ENCODE measurements around the gene MIGA2.
"Not testable (repeated sequence)": the region's sequence is repeated elsewhere in the genome, so short reads cannot be mapped to it uniquely, and the experiment has no call there.

MIGA2 gene

DNA sequence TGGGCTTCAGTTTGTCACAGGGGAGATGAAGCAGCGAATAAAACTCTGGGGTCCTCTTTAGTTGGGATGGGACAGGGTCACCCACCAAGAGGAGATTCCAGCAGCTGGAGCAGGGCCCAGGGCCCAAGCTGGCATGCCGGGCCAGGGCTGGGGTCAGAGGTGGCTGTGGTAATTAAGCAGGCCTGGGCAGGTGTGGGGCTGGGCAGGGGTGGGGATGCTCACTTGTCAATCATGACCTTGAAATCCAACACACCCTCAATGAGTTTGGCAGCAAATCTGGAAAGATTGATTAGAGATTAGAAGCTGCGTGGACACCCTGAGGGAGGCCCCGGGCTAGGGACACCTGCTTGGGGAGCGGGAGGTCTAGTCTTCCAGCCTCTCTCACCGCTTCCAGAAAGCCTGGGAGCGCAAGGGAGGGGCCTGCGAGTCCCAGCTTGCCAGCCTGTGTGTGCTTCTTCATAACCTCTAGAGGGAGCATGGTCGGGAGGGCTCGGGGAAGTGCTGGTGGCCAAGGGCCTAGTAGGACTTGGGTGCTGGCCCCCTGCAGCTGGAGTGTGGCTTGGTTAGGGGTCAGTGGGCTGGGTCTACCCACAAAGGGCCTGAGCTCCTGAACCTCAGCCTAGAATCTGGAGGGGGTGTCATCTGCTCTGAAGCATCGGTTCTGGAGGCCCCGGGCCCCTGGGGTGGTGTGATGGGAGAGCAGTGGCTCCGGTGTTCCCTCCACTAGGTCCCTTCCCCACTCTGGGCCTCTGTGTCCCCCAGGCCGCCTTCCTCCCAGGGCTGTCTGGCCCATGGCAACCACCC lies 66.6 kb downstream of the MIGA2 start:
- peak in 1 of 2 donors; percentile 17 for DNase-seq

DNA sequence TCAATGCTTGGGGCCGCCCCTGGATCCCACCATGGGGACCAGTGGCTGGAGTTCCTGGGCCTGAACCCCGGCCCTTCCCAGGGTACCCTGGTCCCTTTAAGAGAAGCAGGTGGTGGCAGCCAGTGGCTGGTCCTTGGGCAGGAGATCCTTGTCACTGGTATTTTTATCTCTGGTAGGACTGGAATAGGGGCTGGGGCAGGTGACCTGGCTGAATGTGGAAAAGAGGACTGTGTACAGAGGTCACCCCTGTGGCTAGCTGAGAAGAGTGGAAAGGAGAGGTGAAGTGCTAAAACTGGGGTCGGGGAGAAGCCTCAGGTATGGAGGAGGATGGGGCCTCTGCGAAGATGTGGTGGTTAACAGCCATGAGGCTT lies 67.2 kb downstream of the MIGA2 start:
- no peak for DNase-seq

DNA sequence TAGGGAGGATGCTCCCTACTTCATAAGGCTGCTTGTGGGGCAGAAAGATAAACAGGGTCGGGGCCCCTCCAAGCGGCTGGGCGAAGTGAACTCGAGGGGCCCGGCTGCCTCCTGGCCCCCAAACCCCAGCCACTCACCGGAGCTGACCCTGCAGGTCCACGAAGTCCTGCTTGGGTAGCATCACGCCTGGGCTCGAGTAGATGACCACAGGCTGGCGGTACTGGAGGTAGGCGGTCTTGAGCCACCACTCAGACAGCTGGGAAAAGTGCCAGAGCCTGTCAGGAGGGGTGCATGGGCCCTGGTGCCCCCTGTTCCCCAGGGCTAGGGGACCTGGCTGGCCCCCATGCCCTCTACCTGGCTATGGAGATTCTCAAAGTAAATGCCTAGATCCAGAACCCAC lies 67.6 kb downstream of the MIGA2 start:
- DNase-seq = no peak

DNA sequence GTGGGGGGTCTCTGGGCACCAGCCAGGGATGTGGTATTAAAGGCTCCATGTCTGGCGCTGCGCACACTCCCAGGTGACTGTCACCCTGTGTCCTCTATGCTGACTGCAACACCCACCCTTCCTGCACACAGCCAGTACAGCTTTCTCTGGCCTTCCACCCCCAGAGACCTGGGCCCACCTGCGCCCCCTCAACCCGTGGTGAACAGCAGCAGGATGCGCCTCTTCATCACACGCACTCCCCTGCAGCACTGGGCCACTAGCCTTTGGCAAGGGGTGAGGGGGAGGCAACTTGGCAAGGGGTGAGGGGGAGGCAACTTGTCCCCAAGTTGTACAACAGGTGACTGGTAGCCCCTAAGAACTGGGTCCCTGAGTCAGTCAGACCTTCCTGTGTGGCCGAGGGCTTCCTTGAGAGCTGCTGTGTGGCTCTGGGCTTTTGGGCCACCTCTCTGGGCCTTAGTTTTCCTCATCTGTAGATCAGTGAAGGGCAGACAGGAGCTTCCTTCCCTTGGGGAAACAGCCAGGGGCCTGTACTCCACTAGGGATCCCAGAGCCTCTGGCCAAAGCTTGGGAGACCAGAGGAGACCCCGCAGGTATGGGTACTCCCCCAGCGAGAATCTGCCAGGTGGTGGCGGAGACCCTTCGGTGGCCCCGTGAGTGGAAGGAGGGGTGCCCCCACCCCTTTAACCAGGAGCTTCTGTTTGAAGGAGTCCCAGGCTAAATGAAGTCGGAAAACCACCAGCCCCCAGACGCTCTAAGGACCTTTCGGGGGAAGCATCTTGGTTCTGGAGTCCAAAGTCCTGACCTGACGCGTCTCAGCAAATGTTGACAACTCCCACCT lies 69.7 kb downstream of the MIGA2 start:
- DNase-seq = no peak

DNA sequence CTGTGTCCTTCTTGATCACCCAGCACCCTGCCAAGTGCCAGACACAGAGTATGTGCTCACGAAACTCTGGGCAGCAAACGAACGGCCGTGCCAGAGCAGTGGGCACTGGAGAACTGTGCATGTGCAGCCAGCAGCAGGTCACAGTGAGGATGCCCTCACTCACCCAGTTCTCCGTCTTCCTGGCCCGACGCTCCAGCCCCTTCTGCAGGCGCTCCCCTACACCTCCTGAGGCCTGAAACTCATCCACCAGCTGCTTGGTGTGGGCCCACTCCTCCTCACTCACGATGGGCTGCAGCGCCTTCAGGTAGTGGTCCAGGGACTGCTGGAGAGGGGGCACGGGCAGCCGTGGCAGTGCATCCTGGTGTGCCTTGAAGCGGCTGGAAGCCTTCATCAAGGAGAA lies 71.2 kb downstream of the MIGA2 start:
- DNase-seq = no peak

DNA sequence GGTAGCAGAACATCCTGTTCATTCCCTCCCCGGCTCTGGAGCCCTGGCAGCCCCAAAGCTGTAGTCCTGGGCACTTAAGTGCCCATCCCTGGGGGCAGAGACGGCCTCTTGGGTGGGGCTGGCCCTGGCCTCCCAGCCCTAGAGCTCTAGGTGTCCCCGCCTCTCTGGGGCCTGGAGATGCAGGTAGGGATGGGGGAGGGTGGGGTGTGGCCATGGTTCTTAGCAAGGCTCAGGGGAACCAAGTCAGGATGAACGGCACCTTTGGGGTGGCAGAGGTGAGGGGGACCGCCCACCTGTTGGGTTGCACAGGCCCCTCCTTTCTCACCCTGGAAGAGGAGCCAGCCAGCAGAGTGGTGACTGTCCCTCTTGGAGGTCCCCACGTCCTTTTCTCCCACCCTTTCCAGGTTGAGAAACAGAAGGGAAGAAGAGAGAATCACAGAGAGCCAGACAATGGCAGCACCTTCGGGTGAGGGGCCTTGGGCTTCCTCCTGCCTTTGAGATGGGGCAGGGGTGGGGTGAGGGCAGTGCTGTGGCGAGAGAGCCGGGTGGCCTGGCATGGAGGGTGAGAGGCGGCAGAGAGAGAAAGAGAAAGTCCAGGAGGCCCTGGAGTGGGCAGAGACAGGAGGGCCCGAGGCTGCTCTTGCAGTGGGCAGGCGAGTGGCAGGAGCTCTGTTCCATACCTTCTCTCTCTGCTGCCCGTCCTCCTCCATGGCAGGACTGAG lies 71.8 kb downstream of the MIGA2 start:
- no peak for DNase-seq

DNA sequence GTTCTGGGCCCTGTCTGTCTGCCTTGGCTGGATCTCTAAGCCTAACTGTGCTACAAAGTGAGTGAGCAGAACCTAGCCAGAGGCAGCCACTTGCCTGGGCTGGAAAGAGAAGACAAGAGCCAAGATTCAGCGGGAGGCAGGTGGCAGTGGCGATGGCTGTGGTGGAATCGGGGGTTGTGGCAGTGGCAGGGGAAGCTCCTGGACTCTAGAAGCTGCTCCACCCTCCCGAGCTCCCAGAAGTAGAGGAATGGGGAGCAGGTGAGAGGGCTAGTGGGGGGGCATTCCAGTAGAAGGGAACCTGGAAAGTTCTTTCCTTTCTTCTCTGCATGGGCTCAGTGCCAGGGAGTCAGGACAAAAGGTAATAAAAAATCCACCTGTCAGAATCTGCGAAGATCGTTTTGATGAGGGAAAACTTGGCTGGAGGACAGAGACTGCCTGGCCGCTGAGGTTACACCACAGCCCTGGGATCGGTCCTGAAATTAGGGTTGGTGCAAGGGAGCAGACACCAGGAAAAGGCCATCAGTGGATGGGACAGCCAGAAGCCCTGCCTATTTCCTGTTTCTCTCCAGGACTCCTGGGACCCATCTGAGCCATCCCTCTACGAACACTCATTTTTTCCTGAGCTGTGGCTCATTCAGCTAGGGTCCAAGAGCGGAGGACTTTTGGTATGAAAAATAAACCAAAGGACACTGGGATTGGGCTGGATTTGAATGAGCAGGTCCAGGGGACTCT lies 72.5 kb downstream of the MIGA2 start:
- no peak for DNase-seq

DNA sequence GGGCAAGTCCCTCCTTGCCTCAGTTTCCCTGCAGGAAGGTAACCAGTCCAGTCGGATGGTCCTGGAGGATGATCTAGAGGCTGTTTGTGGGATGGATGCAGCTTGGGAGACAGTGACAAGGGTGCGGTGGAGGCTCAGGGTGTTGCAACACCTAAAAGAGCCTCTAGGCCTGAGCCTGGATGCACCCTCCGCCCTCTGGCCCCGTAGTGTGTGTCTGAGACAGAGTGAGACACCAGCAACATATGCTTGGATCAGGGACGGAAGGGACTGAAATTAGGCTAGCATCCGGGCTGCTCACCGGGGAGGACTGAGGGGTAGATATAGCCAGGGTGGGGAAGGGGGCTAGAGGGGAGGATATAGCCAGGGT lies 73.1 kb downstream of the MIGA2 start:
- DNase-seq = peak; percentile 10 to 29

DNA sequence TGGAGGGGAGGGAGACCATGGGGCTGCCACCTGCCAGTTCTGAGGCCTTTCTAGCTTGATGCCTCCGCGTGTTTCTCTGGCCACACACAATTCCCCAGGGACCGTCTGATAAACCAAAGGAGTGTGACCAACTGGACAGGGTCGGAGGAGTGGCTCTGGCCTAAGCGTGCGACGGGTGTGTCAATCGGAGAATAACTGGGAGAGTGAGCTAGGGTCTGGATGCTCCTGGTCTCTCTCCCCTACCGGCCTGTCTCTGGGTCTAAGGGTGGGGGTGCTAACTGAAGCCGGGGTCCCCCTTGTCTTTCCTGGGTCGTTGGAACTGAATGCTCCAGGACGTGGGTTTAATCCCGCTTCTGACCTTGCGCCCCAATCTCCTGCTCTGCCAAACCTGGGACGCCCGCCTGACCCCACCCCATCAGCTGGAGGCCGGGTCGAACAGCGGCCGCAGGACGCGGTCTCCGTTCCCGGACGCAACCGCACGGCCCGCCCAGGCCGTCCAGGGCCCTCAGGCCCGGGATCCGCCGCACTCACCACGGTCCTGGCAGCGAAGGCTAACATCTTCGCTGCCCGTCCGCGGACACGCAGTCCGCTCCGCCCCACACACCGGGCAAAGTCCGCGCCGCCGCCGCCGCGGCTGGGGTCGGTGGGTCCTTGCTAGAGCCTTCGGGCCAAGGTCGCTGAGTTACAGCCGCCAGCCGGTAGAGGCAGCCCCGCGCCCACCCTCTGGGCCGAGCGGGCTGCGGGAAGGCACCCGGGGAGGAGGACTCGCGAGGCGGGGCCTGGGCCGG lies 73.7 kb downstream of the MIGA2 start:
- no peak for DNase-seq

DNA sequence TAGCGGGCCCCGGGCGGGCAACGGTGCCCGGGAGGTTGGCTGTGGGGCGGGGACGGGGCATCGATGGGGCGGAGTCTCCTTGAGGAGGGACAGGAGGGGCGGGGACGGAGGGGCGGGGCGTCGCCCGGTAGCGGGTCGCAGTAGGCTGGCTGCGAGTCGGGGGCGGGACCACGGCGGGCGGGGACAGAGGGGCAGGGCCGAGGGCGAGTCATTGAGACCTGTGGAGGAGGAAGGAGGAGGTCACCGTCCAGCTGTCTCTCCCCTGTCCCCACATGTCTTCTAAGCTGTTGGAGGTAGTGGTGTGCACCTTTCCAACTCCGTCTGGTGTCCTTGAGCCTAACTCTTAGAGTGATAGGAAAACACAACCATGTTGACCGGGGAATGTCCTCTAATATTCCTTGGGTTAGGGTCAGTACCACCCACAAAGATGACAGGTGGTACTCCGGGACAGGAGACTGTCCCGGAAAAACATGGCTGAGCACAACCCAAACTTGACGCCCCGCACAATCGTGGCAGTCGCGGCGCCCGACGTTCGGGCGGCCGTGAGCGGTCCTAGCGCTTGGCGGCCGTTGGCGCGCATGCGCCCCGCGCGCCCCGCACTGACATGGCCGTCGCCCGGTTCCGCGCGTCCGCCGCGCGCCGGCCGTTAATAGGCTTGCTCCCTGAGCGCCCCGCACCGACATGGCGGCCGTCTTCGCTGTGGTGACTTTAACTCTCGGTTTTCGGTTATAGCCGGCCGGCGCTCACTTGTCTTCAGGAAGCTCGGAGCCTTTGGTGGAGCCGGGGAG lies 74.5 kb downstream of the MIGA2 start, which contains the start of the genes CRAT and PTPA:
CRAT (minus strand) TSS at position 54 of the 788 bp plus-strand sequence. CDS start 284 bp downstream, outside the sequence.
PTPA (plus strand) TSS at position 676 of the 788 bp plus-strand sequence. CDS start 186 bp downstream, outside the sequence.
- DNase-seq = peak; percentile 96

DNA sequence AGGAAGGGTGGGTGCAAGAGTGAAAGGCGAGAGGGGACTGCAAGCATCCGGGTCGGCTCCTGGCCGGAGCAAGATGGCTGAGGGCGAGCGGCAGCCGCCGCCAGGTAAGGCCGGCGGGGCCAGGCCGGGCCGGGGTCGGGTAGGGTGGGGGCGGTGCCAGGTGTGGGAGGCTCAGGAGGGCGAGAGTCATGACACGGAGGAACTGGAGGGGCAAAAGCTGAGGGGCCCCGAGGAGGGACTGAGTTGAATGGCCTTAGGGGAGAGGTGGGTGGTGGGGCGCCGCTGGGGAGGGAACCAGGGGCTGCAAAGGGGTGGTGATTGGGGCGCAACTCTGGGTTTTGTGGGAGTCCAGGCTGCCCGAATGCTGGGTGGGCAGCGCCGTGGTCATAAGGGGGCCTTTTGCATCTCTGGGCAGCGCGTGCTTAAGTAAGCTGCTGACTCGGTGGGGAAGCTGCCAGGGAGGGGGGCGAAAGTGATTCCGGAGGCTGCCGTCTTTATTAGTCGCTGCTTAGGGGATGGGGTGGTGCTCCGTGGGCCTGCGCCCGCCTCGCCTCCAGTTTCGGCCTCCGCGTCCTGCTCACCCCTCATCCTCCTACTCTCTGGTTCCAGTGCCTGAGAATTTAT lies 75.2 kb downstream of the MIGA2 start:
- DNase-seq = no peak

DNA sequence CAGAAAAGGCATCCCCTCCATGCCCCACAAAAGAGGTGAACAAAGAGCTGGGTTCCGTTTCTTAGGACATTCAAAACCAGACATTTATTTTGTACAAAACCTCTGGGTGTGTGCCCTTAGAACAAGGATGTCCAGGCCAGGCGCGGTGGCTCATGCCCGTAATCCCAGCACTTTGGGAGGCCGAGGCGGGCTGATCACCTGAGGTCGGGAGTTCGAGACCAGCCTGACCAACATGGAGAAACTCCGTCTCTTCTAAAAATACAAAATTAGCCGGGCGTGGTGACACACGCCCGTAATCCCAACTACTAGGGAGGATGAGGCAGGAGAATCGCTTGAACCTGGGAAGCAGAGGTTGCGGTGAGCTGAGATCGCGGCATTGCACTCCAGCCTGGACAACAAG lies 76.1 kb downstream of the MIGA2 start:
- DNase-seq = not testable (repeated sequence)

DNA sequence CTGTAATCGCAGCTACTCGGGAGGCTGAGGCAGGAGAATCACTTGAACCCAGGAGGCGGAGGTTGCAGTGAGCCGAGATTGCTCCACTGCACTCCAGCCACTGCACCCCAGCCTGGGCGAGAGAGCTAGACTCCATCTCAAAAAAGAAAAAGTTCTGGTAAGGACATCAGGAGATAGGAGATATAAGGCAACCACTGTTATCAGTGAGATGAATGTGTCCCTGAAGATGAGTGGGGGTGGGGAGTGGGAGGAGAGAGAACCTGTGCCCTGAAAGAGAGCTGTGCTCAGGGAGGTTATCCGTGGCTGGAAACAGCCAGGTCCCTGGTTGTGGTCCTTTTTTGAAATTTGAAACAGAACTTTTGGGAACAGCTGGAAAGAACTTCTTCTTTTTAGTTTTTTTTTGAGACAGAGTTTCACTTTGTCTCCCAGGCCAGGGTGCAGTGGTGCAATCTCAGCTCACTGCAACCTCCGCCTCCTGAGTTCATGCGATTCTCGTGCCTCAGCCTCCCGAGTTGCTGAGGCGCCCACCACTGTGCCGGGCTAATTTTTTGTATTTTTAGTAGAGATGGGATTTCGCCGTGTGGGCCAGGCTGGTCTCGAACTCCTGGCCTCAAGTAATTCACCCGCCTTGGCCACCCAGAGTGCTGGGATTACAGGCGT lies 77.3 kb downstream of the MIGA2 start:
- DNase-seq = no peak

DNA sequence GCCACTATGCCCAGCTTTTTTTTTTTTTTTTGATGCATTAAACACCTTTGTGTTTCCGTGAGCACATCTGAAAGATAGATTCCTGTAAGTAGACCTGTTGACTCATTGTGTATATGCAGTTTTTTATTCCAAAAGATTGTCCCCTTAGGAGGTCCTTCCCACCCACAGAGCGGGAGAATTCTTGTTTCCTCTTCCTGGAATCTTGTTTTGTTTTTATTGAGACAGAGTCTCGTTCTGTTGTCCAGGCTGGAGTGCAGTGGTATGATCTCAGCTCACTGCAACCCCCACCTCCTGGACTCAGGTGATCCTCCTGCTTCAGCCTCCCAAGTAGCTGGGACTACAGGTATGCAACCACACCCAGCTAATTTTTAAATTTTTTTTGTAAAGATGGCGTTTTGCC lies 82.4 kb downstream of the MIGA2 start:
- no peak for DNase-seq

DNA sequence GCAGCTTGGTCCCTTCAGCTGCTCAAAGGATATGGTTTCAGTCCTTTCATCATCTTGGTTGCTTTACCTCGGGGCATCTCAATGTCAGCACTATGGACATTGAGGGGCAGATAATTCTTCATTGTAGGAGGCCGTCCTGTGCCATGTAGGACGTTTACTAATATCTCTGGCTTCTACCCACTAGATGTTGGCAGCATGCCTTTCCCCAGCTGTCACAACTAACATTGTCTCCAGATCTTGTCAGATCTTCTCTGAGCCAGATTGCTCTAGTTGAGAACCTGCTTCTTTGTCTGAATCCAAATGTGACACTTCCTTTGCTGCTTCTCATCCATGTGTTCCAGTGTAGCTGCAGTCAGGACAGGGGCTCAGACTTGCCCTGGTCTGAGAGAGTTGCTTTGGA lies 85.1 kb downstream of the MIGA2 start:
- DNase-seq = no peak
